Activated naive CD8-positive, alpha-beta T cell treated with anti-CD3 and anti-CD28 coated beads, Interleukin-2, amount 50 U/mL, for 24 hours (primary cell): Measurements from ENCODE around the gene CLDN11.

Experiments
- ATAC-seq: fragments of 150-1000 bp; cut with Tn5 transposase; one replicate; pipeline ENCODE4 v1.10.0; 2021
- DNase-seq: peaks from one replicate; pipeline ENCODE4 v3.0.0; 2021
- H3K27ac Mint-ChIP-seq: one replicate; pipeline ENCODE4 v1.8.0; 2021; ENCODE audit warnings: mild to moderate bottlenecking, mixed read lengths
- H3K27me3 Mint-ChIP-seq: one replicate; pipeline ENCODE4 v1.8.0; 2021; ENCODE audit warnings: mixed read lengths
- H3K36me3 Mint-ChIP-seq: one replicate; pipeline ENCODE4 v1.8.0; 2021; ENCODE audit warnings: low read depth, mixed read lengths
- H3K4me1 Mint-ChIP-seq: one replicate; pipeline ENCODE4 v1.8.0; 2021; ENCODE audit warnings: mixed read lengths
- H3K4me3 Mint-ChIP-seq: one replicate; pipeline ENCODE4 v1.8.0; 2021; ENCODE audit warnings: mild to moderate bottlenecking, moderate library complexity, mixed read lengths
- H3K9me3 Mint-ChIP-seq: one replicate; pipeline ENCODE4 v1.8.0; 2021; ENCODE audit warnings: mixed read lengths

Gene CLDN11

DNA sequence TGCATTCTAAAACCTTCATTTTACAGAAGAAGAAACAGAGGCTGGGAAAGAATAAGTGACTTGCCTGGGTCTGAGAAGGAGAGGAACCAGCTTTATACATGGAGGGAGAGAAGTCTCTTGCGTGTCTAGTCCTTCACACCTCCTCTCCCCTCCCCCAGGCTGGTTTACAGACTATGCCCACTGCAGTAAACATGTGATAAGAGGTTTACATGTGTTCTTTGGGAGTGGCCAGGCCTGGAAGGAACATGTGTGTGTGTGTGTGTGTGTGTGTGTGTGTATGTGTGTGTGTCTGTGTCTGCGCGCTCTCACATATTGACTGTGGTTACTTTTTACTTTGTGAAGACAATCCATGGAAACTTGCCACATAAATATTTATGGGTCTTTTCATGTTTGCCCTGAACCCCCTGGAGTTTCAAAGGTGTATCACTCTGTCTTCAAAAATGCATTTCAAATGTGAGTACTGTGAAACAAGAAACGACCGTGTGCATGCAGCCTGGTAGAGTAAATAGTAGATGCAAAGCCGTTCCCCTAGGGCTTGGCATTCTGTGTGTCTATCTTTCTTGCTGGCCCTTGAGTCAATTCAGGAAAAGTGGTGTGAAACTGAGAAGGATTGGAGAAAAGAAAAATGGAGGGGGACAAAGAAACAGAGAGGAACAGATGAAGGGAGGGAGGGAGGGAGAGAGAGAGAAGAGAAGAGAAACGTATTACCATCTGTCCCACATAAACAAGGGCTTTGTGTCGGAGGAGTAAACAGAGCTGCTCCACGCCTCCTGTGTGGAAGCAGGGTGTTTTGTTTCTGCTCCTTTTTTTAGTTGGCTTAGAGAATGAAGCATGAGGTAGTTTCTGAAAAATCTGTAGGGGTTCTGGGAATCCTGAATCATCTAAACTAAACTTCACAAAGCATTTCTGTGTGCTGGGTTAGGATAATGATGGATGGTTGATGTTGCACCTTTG lies 51.7 kb downstream of the CLDN11 start:
- no peaks in the 10 kb centered on the region for H3K9me3 Mint-ChIP-seq
- peaks cover 12% of the 10 kb centered on the region for H3K4me1 Mint-ChIP-seq
- ATAC-seq = peak; percentile 29
- H3K36me3 Mint-ChIP-seq = no peaks in the 10 kb centered on the region
- DNase-seq = no peak
- no peak overlapping the region for H3K4me3 Mint-ChIP-seq
- no peak overlapping the region for H3K27ac Mint-ChIP-seq
- H3K27me3 Mint-ChIP-seq = peaks cover 25% of the 10 kb centered on the region

DNA sequence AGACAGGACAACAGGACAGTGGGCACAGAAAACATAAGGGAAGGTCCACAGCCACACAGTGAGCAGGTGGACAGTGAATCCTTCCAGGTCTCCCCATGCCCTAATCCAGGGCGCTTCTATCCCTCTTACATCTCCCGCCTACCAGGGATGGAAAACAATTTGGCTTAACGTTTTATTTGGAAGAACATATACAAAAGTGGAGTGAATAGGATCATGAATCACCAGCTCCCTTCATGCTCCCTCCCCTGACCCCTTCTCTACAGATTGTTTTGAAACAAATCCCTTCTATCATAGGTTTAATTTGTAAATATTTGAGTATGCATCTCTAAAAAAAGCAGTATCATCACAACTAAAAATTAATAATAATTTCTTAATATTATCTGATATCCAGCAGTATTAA lies 52.5 kb downstream of the CLDN11 start:
- DNase-seq (no peak), ATAC-seq (no peak)
- H3K27ac Mint-ChIP-seq = no peak overlapping the region
- H3K9me3 Mint-ChIP-seq = no peaks in the 10 kb centered on the region
- no peak overlapping the region for H3K4me3 Mint-ChIP-seq
- peaks cover 25% of the 10 kb centered on the region for H3K27me3 Mint-ChIP-seq
- H3K36me3 Mint-ChIP-seq = no peaks in the 10 kb centered on the region
- H3K4me1 Mint-ChIP-seq = peaks cover 12% of the 10 kb centered on the region

DNA sequence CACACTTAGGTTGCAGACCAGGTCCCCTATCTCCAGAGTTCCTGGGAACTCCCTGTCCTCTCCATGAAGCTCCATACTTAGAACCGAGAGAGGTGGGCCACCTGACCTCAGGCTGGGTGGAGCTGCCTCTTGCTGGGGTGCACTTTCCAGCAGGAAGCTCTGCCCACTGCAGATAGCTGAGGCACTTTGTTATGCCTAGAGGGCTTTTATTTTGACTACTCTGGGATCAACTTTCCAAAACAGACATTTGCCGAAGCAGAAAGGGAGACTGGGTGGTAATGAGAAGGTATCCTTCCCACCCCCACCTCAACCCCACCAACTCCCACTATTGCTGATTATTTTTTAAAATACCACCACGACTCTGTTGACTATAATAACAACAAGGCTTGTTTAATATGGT lies 54.7 kb downstream of the CLDN11 start:
- DNase-seq (no peak), ATAC-seq (no peak)
- H3K27me3 Mint-ChIP-seq = peaks cover 32% of the 10 kb centered on the region
- H3K9me3 Mint-ChIP-seq = no peaks in the 10 kb centered on the region
- no peak overlapping the region for H3K27ac Mint-ChIP-seq
- H3K36me3 Mint-ChIP-seq = no peaks in the 10 kb centered on the region
- peaks cover 12% of the 10 kb centered on the region for H3K4me1 Mint-ChIP-seq
- H3K4me3 Mint-ChIP-seq = no peak overlapping the region

DNA sequence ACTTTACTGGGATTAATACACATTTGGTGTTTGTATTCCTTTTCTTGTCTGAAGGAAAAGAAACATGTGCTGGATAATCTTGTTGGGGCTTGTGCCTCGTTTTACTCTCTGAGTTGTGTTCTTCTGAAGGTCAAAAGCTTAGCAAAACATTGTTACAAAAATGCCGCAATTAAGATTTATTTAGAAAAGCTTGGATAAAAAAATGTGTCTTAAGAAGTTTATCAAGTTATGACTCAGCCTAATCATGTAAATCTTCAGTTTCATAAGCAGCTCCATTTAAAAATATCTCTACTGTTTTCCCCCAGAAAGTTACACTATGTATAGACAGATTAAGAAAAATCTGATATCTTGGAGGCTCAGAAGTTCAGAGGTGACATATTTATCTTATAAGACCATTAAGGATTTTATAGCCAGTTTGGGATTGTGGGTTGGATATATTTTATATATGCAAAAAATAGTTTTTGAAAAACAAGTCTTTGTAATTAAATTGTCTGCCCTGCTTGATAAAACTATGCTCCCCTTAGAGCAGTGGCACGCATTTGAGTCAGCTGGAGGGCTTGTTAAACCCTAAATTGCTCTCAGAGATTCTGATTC lies 56.5 kb downstream of the CLDN11 start:
- peaks cover 34% of the 10 kb centered on the region for H3K27me3 Mint-ChIP-seq
- H3K9me3 Mint-ChIP-seq = no peaks in the 10 kb centered on the region
- DNase-seq (no peak), ATAC-seq (no peak)
- no peaks in the 10 kb centered on the region for H3K36me3 Mint-ChIP-seq
- H3K4me1 Mint-ChIP-seq = peaks cover 3% of the 10 kb centered on the region
- no peak overlapping the region for H3K4me3 Mint-ChIP-seq
- H3K27ac Mint-ChIP-seq = no peak overlapping the region

DNA sequence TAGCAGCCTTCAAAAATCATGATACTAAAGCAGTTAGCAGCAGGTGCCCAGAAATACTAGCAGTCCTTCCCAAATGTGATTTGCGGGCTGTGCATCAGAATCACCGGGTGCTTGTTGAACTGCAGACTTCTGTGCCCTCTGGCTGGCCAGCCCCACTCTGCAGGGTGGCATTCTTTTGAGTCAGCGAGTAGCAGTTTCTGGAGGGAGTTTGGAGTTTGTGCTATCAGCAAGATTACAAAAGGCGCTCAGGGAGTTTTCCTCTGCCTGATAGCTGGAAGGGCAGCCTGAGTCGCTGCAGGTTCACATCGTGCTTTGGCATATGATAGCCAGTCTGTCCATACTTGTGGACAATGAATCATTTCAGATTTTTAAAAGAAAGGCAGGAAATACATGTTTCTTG lies 57.6 kb downstream of the CLDN11 start:
- peaks cover 30% of the 10 kb centered on the region for H3K27me3 Mint-ChIP-seq
- no peak overlapping the region for H3K27ac Mint-ChIP-seq
- DNase-seq = no peak
- no peaks in the 10 kb centered on the region for H3K36me3 Mint-ChIP-seq
- ATAC-seq = no peak
- H3K4me3 Mint-ChIP-seq = no peak overlapping the region
- H3K4me1 Mint-ChIP-seq = no peaks in the 10 kb centered on the region
- H3K9me3 Mint-ChIP-seq = no peaks in the 10 kb centered on the region

DNA sequence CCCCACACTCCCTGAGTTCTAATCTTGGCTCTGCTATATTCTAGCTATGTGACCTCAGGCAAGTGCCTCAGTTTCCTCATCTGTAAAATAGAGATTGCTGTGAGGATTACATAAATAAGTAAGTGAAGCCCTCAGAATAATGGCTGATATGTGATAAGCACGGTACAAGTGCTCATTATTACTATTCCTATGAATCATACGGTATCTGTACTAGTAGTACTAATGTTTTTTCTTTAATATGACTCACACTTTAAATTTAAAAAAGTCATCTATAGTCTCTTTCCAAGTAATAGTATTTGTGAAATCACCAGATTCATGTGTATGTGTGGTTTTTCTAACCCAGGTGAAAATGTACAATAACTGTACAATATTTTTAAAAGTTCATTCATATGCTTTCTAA lies 58.7 kb downstream of the CLDN11 start:
- H3K27ac Mint-ChIP-seq = no peak overlapping the region

DNA sequence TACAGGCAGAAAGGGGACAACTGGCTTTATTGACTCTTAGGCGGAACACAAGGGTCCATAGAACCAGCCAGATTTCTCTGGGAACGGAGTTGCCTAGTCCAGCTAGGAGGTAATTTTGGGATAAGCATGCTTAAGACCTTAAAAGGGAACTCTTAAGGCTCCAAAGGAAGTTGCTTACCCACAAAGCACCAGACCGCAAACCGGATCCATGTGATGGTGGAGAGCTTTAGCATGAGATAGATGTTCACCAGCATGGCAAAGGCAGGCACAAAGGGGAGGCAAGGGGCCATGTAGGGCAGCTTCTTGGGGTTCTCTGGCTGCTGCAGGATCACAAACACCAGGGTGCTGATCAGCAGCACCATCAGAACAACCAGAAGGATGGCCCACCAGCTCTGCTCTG lies 61.4 kb downstream of the CLDN11 start:
- ATAC-seq = no peak
- H3K9me3 Mint-ChIP-seq = no peaks in the 10 kb centered on the region
- no peaks in the 10 kb centered on the region for H3K36me3 Mint-ChIP-seq
- H3K4me3 Mint-ChIP-seq = no peak overlapping the region
- no peak for DNase-seq
- no peaks in the 10 kb centered on the region for H3K4me1 Mint-ChIP-seq
- H3K27ac Mint-ChIP-seq = no peak overlapping the region
- peaks cover 11% of the 10 kb centered on the region for H3K27me3 Mint-ChIP-seq

More for the DNA sequence above, 58.7 kb downstream of the CLDN11 start:
- Mint-ChIP-seq H3K4me3 (no peak overlapping the region), H3K4me1 (no peaks in the 10 kb centered on the region), H3K27me3 (peaks cover 27% of the 10 kb centered on the region), H3K36me3 (no peaks in the 10 kb centered on the region), H3K9me3 (no peaks in the 10 kb centered on the region)
- no peak for DNase-seq
- peak; percentile 40 for ATAC-seq

DNA sequence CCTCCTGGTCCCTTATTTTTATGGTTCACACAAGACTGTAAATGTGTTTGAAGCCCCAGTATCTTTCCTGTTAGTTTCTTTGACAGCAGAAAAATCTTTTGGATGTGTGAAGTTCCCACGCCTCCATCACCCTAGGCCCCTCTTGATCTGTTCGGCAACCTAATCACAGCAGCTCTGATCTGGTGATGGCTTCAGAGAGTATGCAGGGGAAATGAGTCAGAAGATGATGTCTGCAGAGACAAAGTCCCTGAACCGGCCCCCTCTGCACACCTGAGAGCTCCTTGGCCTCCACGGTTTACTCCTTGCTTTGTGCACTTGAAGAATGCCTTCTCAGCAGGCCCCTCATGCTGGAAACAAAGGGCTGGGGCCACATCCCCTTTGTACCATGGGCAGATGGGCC lies 63.5 kb downstream of the CLDN11 start:
- ATAC-seq = no peak
- Mint-ChIP-seq H3K27ac (no peak overlapping the region), H3K36me3 (no peaks in the 10 kb centered on the region), H3K4me3 (no peak overlapping the region), H3K4me1 (no peaks in the 10 kb centered on the region), H3K27me3 (peaks cover 11% of the 10 kb centered on the region), H3K9me3 (no peaks in the 10 kb centered on the region)
- no peak for DNase-seq

DNA sequence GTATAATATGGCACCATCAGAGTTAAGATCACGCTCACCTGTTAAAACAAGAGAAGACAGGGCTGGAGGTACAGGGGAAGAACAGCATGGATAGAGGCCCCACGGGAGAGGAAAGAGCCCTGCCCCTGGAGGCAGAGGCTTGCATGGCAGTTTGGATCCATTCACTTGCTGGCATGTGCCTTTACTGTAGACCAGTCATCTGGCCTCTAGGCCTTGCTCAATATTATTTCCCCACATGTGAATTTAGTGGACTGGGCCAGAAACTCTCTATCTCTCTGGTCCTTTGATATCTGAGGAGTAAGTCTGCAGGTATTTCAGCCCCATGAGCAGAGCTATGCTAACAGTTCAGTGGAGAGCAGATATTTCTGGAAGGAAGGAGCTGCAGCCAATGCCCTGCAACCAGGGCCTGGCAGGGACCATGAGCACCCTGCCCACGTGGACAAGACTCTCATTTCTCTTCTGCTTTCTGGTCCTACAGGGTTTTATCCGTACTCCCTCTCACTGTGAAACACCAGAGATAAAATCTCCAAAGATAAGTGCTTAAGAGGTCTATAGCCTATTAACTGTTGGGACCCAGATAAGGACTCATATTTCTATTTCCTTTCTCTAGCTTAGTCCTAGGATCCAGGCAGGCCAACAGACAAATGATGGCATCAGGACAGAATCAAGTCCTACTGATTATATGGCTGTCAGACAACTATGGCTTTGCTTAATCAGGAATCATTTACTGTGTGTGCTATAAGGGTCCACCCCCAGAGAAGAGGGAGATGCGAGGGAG lies 65.0 kb downstream of the CLDN11 start:
- peaks cover 7% of the 10 kb centered on the region for H3K27me3 Mint-ChIP-seq
- H3K36me3 Mint-ChIP-seq = no peaks in the 10 kb centered on the region
- no peak overlapping the region for H3K4me3 Mint-ChIP-seq
- no peaks in the 10 kb centered on the region for H3K9me3 Mint-ChIP-seq
- no peak overlapping the region for H3K27ac Mint-ChIP-seq
- DNase-seq (no peak), ATAC-seq (no peak)
- H3K4me1 Mint-ChIP-seq = no peaks in the 10 kb centered on the region
